ENCODE results near the gene REPIN1. TPM values are rescaled to one million over a fixed set of nuclear protein-coding genes. Genes with fewer than 3 reads are reported as not detected.

The REPIN1 gene
- total RNA-seq, 4 donors from 2014 or later = 9.7 to 80.8 (median 37.9) TPM

- no peak for TF ChIP-seq POLR2A (IDR thresholded peaks at IDR 0.05)
- TF ChIP-seq CTCF (IDR thresholded peaks at IDR 0.05) = no peak
- peak in 1 of 2 donors; percentile 42 for DNase-seq
- H3K27ac ChIP-seq = peak overlapping the region; percentile 94 to 96
- no peaks in the 10 kb centered on the region for H3K27me3 ChIP-seq
- no peaks in the 10 kb centered on the region for H3K9me3 ChIP-seq
- H3K4me3 ChIP-seq = peak overlapping the region; percentile 65 to 80
- H3K4me1 ChIP-seq = peaks cover 3 to 10% of the 10 kb centered on the region in 2 donors
- intact Hi-C loops (cut with DNase I; ENCODE audit: low total_unique reads) = no loop called here
- H3K36me3 ChIP-seq = no peaks in the 10 kb centered on the region
These were observed 27.8 kb upstream of the REPIN1 start for GRCh38 chr7:150340875-150341262.

GRCh38 chr7:150341263-150342120 lies 27.1 kb upstream of the REPIN1 start, which contains the start of gene RARRES2:
Gene RARRES2, minus strand, starts transcription at chr7:150341629. Its CDS starts 1,020 bp downstream, at chr7:150340609.
- no peaks in the 10 kb centered on the region for H3K27me3 ChIP-seq
- TF ChIP-seq POLR2A (IDR thresholded peaks at IDR 0.05) (peak in 1 of 2 donors; percentile 49), CTCF (IDR thresholded peaks at IDR 0.05) (peak in 1 of 4 experiments; percentile 4)
- H3K4me3 ChIP-seq = peak within 1 kb of the TSS; percentile 65 to 80
- peaks cover 0 to 9% of the 10 kb centered on the region in 2 donors for H3K4me1 ChIP-seq
- H3K9me3 ChIP-seq = no peaks in the 10 kb centered on the region
- intact Hi-C loops (cut with DNase I; ENCODE audit: low total_unique reads) = no loop called here
- H3K36me3 ChIP-seq = no peaks in the 10 kb centered on the region
- DNase-seq = peak; percentile 84 to 87
- peak within 1 kb of the TSS; percentile 94 to 96 for H3K27ac ChIP-seq

- Histone ChIP-seq H3K4me3 (peak overlapping the region; percentile 65 to 80), H3K4me1 (peaks cover 0 to 9% of the 10 kb centered on the region in 2 donors)
These were observed 26.6 kb upstream of the REPIN1 start for GRCh38 chr7:150342121-150342408.

GRCh38 chr7:150343225-150343624 lies 25.4 kb upstream of the REPIN1 start:
- H3K9me3 ChIP-seq = no peaks in the 10 kb centered on the region
- TF ChIP-seq POLR2A (IDR thresholded peaks at IDR 0.05) = no peak
- TF ChIP-seq CTCF (IDR thresholded peaks at IDR 0.05) = no peak
- no peak for DNase-seq
- peaks cover 0 to 9% of the 10 kb centered on the region in 2 donors for H3K4me1 ChIP-seq
- intact Hi-C loops (cut with DNase I; ENCODE audit: low total_unique reads) = no loop called here
- H3K27me3 ChIP-seq = no peaks in the 10 kb centered on the region
- H3K27ac ChIP-seq = peak overlapping the region in 1 of 2 donors; percentile 94
- H3K4me3 ChIP-seq = no peak overlapping the region
- no peaks in the 10 kb centered on the region for H3K36me3 ChIP-seq

More at GRCh38 chr7:150342121-150342408, 26.6 kb upstream of the REPIN1 start:
- TF ChIP-seq CTCF (IDR thresholded peaks at IDR 0.05) = no peak
- intact Hi-C loops (cut with DNase I; ENCODE audit: low total_unique reads) = no loop called here
- DNase-seq = no peak
- no peaks in the 10 kb centered on the region for H3K36me3 ChIP-seq
- peak overlapping the region; percentile 94 to 96 for H3K27ac ChIP-seq
- no peaks in the 10 kb centered on the region for H3K27me3 ChIP-seq
- H3K9me3 ChIP-seq = no peaks in the 10 kb centered on the region

- no peak for DNase-seq
- Histone ChIP-seq H3K36me3 (no peaks in the 10 kb centered on the region), H3K4me3 (no peak overlapping the region), H3K27ac (no peak overlapping the region), H3K9me3 (no peaks in the 10 kb centered on the region), H3K4me1 (peaks cover 0 to 4% of the 10 kb centered on the region in 2 donors), H3K27me3 (no peaks in the 10 kb centered on the region)
- intact Hi-C loops (cut with DNase I; ENCODE audit: low total_unique reads) = no loop called here
- TF ChIP-seq CTCF (IDR thresholded peaks at IDR 0.05) (no peak), POLR2A (IDR thresholded peaks at IDR 0.05) (no peak)
These were observed 24.3 kb upstream of the REPIN1 start for GRCh38 chr7:150344299-150344698.
